GM19324 (cell line): ENCODE data around the gene SGPP1.
"Not testable (repeated sequence)": the region's sequence is repeated elsewhere in the genome, so short reads cannot be mapped to it uniquely, and the experiment has no call there.

Experiments used
- ATAC-seq: cut with Tn5 transposase; IDR thresholded peaks from one replicate; pipeline ENCODE4 v1.9.1; 2021; ENCODE audit warnings: mild to moderate bottlenecking, moderate library complexity; ENCODE audit not compliant: unreplicated experiment, low FRiP score

SGPP1 gene

DNA sequence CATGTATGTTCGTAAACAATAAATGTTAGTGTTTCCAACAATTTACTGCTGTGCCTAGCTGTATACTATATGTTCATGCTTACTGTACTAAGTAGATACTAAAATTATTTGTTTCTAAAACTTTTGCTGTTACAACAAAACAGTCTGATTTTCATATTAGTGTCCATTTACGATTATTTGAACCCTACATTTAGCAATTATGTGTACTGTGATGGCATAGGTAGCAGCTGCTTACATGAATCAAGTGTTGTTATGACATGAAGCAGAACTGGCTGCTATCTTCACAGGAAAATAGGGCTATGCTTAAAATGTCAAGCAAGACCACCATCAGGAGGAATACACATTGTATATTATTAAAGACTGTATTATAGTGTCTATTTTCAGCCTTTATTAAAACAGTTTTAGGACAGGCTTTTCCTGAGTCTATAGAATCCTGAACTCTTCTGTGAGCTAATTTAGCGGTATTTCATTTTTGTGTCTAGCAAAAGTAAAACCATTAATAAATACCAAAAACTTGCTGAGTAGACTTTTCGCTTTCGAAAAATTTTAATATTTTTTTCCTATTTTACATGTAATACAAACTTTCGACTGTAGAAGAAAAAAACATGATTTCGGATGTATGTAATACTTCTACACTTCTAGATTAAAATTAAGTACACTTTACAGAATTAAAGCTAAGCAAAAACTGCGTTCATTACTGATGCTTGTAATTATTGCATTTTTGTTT lies 85.0 kb downstream of the SGPP1 start:
- no peak for ATAC-seq

DNA sequence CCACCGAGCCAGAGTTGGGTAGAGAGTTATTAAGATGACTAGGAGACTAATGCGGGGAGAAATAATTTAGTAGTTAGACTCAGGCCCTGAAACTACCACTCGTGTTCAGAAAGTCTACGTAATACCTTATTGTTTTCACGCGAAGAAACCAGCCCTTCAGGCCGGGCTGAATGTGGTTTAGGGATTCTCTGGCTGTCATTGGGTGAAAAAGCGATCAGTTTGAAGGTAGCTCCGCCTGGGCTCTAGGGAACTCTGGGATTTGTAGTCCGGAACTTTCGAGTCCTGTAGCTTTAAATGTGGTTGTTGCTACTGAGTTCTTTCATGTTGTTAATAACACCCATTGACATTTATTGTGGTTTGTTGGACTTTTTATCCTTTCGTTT lies 85.6 kb downstream of the SGPP1 start:
- ATAC-seq = peak; percentile 64

DNA sequence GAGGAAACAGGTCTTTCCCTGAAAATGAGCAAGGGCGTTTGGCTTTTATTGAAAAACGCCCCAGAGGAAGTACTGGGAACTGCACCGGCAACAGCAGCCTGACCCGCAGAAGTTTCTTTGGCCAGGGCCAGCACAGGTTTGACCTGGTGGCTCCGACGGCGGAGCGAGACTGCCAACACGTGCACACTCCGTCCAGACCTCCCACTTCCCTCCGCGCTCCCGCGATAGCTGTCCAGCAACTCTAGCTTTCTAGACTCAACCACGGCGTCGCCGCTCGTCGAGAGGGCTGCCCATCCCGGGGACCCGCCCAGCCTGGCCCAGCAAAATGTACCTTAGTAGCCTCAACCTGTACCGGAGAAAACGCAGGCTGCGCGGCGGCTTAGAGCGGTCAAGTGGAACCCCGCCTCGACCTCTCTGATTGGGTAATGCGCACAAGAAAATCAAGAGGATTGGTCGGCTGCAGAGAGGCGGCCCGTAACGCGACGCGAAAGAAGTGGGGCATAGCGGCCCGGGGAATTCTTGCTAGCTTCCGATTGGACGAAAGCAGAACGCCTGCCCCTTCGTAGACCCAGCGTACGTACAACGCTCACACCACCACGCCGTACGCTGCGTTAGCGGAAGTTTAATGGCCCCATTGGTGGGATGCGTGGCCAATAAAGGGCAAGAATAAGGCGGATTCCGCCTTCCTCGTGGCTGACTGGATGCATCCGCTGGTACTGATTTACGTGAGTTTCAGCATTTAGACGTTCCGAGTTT lies 86.2 kb downstream of the SGPP1 start, which contains the start of gene WDR89:
WDR89 (minus strand) TSS at position 399 of the 756 bp plus-strand sequence. CDS start 41,929 bp downstream, outside the sequence.
- ATAC-seq = peak; percentile 93

DNA sequence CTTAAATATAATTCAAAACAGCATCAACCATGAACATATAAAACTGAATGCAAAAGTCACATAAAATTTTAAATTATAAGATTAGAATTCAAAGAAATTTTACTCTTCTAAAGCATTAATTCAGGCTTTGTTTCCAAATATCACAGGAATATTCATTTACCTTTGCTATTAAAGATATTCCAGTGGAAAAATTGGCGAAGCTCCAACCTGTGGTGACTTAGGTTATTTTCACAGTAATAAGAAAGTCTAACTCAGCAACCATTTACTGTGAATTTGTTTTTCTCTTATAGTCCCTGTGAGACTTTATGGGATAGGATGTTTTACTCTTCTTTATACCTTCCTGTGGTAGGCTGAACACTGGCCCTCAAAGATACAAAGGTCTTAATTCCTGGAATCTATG lies 89.4 kb downstream of the SGPP1 start:
- ATAC-seq = no peak

DNA sequence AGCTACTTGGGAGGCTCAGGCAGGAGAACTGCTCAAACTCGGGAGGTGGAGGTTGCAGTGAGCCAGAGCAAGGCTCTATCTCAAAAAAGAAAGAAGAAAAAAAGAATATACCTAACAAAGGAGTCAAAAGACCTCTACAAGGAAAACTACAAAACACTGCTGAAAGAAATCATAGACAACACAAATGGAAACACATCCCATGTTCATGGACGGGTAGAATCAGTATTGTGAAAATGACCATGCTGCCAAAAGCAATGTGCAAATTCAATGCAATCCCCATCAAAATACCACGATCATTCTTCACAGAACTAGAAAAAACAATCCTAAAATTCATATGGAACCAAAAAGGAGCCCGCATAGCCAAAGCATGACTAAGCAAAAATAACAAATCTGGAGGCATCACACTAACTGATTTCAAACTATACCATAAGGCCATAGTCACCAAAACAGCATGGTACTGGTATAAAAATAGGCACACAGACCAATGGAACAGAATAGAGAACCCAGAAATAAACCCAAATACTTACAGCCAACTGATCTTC lies 91.7 kb downstream of the SGPP1 start:
- not testable (repeated sequence) for ATAC-seq
